IPS-NIHi7 (cell line): Measurements from ENCODE around the gene TBL2.
"Not testable (repeated sequence)": the region's sequence is repeated elsewhere in the genome, so short reads cannot be mapped to it uniquely, and the experiment has no call there.

Experiments used
- DNase-seq: peaks from one replicate; pipeline ENCODE4 v3.0.0; 2012; ENCODE audit warnings: mixed read lengths; ENCODE audit errors: extremely low spot score

TBL2 gene

DNA sequence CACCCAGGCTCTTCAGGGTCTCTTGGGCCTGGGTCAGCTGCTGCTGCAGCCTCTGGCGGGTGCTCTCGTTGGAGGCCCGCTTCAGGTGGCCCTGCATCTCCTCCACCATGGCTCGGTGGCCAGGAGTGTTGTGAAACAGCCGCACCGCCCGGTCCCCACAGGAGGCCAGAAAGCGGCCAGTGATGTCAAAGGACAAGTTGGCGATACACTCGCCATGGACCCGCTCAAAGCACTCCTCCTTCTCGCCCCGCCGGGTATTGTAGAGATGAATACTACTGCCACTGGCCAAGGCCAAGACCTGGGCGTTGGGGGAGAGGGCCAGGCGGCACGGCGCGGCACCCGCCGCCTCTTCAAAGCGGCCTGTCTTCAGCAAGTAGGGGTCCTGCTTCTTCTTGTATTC is 7.9 kb downstream of the TBL2 start:
- DNase-seq = no peak

DNA sequence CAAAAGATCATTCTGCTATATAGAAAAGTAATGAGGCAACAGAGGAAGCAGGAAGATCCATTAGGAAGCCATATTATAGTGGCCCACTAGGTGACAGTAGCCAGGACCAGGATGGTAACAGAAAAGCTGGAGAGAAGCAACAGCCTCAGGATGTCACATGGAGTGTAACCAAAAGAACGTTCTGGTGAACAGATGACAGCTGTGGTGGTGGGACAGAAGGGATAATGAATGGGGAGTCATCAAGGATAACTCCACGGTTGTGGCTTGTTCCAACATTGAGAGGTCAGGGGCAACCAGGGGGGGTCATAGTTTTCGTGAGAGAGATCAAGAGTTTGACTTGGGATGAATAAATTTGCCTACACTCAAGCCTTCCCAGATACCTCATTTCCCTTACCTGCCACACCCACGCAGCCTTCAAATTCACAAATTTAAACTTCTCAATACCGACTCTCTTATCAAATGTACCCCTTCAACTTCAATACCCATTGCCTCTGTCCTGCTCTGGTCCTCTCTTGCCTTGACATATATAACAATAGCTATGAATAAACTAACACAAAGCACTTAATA is 9.3 kb downstream of the TBL2 start:
- DNase-seq = no peak

DNA sequence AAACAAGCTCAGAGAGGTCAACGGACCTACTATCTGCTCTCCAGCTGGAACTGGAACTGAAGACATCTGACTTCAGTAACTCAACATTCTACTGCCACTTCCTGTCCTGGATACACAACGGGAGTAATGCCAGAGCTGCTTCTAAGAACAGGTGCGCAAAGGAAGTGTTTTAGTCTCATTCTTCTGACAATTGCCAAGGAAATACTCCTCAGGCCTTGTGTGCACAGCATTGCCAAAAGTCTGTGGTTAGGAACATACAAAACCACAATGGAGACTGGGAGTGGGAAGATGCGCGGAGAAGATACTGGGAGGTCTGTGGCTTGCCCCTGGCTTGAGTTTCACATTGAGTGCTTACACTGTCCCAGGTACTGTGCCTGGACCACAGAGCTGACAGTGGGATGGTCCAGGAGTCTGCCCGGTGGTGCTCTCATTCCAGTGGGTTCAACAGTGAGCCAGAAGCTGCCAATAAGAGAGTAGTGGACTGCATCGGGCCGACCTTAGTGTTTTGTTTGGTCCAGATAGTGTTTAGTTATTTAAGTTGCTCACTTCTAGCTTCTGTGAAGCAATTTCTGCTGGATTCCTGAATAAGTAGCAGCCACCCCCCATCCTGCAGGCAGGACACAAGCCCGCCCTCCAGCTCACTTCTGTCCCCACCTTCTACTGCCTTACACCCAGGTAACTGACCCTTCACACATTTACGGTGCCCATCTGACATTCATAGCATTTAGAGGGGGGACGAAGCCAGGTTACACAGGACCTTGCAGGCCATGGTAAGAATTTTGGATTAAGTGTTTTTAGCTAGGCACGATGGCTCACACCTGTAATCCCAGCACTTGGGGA is 10.3 kb downstream of the TBL2 start:
- DNase-seq = no peak

DNA sequence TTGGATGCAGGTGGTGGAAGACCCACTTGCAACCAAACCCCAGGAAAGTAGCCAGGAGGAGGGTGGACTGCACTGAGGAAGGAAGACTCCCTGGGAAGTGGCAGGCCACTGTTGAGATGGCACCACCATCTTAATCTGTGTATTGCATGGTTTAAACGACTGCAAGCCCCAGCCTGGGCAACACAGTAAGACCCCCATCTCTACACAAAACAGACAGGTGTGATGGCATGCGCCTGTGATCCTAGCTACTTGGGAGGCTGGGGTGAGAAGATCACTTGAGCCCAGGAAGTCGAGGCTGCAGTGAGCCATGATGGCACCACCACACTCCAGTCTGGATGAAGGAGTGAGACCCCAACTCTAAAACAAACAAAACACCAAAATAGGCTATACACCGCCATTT is 11.2 kb downstream of the TBL2 start:
- no peak for DNase-seq

DNA sequence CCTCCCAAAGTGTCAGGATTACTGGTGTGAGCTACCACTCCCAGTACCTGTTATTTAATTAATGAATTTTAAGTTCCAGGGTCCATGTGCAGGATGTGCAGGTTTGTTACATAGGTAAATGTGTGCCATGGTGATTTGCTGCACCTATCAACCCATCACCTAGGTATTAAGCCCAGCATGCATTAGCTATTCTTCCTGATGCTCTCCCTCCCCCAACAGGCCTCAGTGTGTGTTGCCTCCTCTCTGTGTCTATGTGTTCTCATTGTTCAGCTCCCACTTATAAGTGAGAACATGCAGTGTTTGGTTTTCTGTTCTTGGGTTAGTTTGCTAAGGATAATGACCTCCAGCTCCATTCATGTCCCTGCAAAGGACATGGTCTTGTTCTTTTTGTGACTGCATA is 11.9 kb downstream of the TBL2 start:
- DNase-seq = not testable (repeated sequence)

DNA sequence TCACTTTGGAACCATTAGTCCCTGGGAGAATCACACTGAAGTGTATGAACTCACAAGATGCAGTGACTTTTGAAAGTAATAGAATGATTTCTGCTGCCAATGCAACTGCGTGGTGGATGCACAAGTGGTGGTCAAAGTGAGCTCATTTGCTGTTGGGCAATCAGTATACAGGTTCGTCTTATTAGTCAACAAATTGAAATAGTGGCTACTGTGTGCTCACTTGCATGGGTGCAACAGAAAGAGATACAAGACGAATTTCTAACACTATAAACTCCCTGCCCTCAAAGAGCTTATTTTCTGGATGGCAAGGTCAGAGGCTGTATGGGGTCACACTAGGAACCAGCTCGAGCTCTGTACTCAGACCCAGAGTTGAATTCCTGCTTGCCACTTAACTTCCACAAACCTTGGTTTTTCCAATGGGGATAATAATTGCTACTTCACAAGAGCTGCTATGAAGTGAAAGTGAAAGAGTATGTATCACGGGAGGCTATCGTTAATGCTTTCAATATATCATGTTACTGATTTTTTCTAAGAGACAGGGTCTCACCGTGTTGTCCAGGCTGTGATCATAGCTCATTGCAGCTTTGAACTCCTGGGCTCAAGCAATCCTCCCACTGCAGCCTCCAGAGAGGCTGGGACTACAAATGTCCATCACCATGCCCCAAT is 12.6 kb downstream of the TBL2 start:
- DNase-seq = no peak

DNA sequence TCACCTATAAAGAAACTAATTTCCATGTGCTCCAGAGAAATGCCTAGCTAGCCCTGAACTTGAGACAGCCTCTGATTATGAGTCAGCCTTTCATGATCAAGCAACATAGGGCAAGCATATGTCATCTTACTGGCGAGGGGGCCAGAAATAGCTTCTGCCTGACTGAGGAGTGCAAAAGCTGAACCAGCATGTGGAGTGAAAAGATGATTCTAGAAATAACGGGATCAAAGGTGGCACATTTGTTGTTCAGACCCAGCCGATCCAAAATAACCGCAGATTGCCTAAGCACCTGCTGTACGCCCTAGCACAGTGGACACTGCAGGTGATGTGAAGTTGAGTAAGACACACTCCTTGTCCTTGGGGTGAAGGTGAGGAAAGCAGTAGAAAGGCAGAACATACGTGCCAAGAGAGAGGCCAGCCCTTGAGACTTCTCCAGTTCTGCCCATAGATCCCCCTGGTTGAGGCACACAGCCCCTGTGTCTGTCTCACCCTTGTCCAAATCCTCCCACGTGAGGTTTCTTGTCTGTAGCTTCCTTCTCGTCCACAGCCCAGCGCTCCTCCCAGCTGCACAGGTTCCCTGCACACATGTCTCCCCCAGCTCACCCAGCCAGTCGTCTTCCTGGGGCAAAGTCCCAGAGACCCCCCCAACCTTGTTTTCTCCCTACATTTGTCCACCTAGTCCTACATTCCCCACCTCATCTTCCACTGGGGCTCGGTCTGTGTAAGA is 18.1 kb downstream of the TBL2 start:
- no peak for DNase-seq

DNA sequence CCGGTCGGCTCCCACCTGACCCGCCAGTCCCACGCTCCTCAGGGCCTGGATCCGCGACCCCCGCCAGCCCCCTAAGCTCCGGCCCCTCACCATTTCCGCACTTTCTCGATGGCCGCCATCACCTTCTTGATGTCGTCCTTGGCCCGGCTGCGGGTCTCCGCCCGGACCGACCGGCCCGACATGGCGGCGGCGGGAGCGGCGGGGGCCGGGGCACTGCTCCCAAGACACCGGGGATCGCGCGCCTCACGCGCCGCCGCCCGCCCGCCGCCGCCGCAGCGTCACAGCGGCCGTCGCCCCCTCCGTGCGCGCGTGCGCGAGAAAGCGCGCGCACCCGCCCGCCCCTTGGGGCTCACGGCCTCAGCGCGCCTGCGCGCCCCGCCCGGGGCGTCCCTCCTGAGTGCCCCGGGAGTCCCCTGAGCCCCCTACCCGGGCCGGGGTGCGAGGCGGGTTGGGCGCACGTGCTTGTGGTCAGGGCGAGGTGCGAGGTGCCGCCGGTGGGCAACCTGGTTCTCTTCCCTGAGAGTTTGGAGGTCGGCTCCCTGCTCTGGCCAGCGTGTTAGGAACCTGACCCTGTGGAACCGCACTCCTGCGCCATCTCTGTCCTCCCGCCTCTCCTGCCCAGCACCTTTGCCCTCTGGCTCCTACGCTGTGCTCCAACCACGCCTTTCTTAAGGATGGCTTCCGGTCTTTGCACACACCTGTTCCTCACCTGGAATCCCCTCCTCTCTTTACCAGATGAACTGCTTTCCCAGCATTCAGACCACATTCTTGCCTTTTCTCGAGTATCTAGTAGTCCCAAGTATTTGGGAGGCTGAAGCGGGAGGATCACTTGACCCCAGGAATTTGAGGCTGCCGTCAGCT is 20.8 kb downstream of the TBL2 start, which contains the start of gene BCL7B:
BCL7B (minus strand) TSS at position 294 of the 861 bp plus-strand sequence; CDS start at position 182, 112 bp downstream.
- peak; percentile 95 for DNase-seq

DNA sequence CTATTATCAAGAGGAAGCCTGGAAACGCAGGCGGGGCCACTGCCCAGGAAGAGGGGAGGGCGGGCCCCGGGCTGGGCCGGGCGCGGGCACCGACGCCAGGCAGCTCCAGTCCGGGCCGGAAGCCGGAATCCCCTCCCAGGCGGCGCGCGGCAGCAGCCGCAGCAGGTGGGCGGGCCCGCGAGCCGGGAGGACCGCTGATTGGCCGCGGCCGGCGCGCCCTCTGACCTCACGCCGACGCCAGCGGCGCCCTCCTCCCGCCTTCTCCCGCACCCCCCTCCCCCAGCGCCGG is 21.3 kb downstream of the TBL2 start:
- peak; percentile 99 for DNase-seq

DNA sequence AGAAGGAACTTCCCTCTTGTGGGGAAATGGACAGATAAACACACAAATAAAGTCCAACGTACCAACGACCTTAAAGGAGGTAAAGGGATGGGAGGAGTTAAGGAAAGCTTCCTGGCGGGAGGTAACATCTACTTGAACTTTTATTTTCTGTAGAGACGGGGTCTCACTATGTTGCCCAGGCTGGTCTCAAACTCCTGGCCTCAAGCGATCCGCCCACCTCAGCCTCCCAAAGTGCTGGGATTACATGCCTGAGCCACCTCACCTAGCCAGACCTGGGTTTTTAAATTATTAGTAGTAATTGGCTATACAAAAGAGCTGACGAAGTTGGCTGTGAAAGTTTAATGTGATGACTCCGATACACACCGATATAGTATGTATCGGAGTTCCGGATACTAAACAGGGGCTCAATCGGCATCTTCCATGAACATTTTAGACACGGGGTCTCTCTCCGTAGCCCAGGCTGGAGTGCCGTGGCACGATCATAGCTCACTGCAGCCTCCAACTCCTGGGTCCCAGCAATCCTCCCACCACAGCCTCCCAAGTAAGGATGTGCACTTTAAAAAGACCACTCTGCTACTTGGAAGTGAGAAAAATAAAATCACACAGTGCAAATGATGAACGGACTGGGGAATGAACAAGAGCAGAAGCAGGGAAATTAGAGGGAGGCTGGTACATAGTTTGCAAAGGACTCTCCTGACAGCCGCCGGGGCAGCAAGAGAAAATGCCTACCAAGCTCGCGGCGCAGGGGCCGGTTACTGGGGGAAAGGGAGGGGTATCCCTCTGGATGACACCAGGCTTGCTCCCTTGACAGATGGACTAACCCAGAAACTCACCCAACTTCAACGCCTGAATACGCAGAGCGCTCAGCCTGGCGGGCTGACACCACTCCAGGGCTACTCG is 21.9 kb downstream of the TBL2 start:
- no peak for DNase-seq

DNA sequence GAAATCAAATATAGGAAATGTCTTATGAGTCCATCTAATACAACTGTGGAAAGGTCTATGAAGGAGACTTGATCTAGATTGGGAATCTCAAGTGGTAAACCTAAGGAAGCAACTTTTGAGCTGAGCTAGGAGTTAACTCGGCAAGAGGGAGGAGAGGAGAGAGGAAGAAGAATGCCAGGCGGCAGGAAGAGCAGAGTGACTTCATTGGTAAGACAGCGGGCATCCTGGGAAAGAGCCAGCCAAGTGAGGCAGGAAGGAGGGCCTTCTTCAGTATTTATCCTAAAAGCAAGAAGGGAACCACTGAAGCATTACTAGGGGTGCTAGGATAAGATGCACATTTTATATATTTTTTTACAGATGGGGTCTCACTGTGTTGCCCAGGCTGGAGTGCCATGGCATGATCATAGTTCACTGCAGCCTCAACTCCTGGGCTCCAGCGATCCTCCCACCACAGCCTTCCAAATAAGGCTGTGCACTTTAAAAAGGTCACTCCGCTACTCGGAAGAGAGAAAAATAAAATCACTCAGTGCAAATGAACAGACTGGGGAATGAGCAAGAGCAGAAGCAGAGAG is 22.9 kb downstream of the TBL2 start:
- no peak for DNase-seq

DNA sequence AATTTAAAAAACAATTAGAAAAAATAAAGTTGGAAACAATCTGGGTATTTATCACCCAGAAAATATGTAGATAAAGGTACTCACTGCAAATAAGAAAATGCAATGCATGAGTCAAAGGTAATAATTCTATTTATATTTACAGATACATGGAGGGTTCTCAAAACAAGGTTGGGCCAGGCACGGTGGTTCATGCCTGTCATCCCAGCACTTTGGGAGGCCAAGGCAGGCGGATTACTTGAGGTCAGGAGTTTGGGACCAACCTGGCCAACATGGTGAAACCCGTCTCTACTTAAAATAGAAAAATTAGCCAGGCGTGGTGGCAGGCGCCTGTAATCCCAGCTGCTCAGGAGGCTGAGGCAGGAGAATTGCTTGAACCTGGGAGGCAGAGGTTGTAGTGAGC is 28.3 kb downstream of the TBL2 start:
- DNase-seq = not testable (repeated sequence)

DNA sequence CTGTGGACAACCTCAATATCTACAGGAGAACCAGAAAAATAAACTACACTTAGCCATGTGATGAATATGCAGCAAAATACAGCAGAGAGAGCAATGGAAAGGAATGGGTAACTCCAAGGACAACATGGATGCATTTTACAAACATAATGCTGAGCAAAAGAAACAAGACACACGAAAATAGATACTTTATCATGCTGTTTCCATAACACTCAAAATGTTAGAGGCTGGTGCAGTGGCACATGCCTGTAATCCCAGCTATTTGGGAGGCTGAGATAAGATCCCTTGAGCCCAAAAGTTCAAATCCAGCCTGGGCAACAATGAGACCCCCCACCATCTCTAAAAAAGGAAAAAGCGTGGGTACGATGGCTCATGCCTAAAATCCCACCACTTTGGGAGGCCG is 29.2 kb downstream of the TBL2 start:
- DNase-seq = no peak

DNA sequence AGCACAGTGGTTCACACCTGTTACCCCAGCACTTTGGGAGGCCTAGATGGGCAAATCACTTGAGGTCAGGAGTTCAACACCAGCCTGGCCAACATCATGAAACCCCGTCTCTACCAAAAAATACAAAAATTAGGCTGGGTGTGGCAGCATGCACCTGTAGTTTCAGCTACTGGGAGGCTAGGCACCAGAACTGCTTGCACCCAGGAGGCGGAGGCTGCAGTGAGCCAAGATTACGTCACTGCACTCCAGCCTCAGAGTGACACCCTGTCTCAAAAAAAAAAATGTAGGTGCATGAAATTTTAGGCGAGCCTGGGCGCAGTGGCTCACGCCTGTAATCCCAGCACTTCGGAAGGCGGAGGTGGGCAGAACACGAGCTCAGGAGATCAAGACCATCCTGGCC is 30.5 kb downstream of the TBL2 start:
- DNase-seq = no peak

DNA sequence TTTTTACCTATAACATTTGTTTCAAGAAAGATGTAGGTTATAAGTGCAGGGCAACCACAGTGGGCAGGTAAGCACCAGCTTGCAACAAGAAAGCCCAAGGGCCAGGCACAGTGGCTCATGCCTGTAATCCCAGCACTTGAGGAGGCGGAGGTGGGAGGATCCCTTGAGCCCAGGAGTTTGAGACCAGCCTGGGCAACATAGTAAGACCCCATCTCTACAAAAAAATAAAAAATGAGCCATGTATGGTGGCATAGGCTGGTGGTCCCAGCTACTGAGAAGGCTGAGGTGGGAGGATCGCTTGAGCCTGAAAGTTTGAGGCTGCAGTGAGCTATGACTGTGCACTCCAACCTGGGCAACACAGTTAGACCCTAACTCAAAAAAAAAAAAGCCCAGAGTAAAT is 33.7 kb downstream of the TBL2 start:
- no peak for DNase-seq

DNA sequence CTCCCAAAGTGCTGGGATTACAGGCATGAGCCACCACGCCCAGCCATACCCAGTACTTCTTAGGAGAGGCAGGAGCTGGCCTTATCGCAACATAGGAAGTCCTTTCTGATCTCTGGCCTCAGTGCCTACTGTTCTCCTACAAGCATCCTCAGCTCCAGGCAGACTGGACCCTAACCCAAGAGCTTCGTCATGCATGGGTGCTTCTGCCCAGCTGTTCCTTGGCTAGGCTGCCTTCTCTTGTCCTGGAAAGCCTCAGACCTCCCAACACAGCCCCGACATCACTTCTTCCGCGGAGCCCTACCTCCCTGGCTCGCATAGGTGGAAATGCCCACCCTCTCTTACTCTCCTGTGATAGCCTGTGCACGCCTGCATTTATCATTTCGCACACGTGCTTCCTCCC is 36.7 kb downstream of the TBL2 start:
- no peak for DNase-seq

DNA sequence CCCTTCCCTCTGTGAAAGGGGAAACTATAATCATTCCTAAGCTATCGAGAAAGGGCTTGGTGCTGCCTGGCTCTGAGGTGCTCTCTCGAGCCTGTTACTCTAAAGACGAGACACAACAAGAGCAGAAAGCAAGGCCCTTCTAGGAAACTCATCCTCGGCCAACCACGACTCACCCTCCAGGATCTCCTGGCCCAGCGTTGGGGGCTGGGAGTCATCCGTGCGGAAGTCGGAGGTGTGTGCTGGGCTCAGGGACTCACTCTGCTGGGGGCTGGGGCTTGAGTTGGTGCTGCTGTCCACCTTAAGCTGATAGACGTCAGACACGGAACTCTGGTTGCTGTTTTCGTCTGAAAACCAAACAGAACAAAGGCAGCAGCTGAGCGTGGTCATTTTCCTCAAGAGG is 38.7 kb downstream of the TBL2 start:
- DNase-seq = no peak

DNA sequence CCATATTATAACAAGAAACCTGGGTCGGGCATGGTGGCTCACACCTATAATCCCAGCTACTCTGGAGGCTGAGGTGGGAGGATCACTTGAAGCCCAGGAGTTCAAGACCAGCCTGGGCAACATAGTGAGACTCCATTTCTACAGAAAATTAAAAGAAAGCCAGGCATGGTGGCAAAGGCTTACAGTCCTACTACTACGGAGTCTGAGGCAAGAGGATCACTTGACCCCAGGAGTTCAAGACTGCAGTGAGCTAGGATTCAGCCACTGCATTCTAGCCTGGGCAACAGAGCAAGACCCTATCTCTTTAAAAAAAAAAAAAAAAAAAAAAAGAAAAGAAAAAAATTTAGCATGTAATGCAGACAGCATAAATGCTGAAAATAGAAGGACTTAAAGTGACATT is 39.9 kb downstream of the TBL2 start:
- not testable (repeated sequence) for DNase-seq

DNA sequence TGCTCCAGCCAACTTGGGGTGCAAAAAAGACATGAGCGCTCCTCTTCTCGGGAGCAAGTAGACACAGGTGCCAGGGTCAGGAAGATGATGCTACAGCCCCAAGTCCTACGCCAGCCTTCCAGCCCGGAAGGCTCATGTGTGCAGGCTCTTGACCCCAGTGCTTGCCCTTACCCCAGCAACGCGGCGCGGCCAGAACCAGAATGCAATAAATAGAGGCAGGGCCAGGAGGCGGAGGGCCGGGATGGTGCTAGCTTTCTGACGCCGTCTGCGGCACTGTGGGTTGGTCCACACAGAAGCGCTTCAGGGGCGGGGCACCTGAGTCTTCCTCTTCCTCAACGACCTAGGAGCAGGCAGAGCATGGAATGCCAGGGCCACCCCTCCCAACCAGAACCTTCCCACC is 41.3 kb downstream of the TBL2 start:
- no peak for DNase-seq

DNA sequence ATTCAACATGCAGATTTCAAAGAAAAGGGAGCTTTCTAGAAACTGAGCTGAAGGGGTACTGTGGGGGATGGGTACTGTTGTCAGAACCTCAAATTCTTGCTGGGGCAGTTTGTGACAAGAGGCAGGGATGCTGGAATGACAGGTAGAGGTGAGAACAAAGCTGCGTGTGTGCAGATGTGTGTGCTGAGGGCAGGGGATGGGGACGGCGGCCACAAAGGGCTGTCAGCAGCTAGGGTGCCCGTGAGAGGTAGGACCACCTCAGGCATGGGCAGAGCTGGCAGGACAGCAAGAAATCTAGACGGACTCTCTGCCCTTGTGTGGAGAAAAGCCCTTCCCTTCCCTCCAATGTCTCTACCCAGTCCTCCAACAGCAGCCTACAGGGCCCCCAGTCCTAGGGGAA is 41.9 kb downstream of the TBL2 start:
- no peak for DNase-seq
